ENCODE data around the gene DOCK2.

DOCK2 gene

DNA sequence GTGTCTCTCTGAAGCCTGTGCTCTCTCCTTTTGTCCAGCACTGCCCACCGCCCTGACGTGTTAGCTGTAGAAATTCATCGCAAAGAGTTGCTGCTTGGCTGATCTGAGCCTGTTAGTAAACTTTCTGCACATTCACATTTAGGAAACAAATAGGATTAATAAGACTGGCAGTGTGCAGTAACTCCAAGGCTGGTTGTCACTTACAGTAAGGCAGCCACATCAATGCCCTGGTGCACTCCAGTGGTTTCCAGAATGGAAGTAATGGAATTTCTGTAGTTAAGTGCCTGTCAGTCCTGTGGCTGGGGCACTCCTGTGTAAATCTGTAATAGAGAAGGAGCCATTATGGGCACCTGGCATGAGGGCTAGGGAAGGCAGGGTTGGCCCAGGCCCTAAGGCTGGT lies 70.6 kb downstream of the DOCK2 start:
- no peaks in the 10 kb centered on the region for H3K9me3 ChIP-seq (ENCODE audit: control insufficient read depth, insufficient read depth, low read length)
- no peak overlapping the region for H3K27ac ChIP-seq (ENCODE audit: low read depth, low read length)
- H3K27me3 ChIP-seq (ENCODE audit: control insufficient read depth, low read length) = no peaks in the 10 kb centered on the region
- peaks cover 5% of the 10 kb centered on the region; the same call in 1 of the 2 replicates for H3K4me1 ChIP-seq (ENCODE audit: control insufficient read depth, low read length)
- no peaks in the 10 kb centered on the region for H4K20me1 ChIP-seq (ENCODE audit: control insufficient read depth, insufficient read depth, low read depth, low read length)
- H3F3A ChIP-seq (ENCODE audit: control insufficient read depth, insufficient read depth) = no peaks in the 10 kb centered on the region
- H3K36me3 ChIP-seq (ENCODE audit: control insufficient read depth, low read length) = peaks cover 95% of the 10 kb centered on the region
- TF ChIP-seq, protein P1, sequence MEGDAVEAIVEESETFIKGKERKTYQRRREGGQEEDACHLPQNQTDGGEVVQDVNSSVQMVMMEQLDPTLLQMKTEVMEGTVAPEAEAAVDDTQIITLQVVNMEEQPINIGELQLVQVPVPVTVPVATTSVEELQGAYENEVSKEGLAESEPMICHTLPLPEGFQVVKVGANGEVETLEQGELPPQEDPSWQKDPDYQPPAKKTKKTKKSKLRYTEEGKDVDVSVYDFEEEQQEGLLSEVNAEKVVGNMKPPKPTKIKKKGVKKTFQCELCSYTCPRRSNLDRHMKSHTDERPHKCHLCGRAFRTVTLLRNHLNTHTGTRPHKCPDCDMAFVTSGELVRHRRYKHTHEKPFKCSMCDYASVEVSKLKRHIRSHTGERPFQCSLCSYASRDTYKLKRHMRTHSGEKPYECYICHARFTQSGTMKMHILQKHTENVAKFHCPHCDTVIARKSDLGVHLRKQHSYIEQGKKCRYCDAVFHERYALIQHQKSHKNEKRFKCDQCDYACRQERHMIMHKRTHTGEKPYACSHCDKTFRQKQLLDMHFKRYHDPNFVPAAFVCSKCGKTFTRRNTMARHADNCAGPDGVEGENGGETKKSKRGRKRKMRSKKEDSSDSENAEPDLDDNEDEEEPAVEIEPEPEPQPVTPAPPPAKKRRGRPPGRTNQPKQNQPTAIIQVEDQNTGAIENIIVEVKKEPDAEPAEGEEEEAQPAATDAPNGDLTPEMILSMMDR (IDR thresholded peaks at IDR 0.05; ENCODE audit: low read depth, low read length, poor library complexity, severe bottlenecking) = no peak
- TF ChIP-seq EZH2phosphoT487 (IDR thresholded peaks at IDR 0.05; ENCODE audit: borderline replicate concordance, low read length) = no peak
- no peaks in the 10 kb centered on the region for H3K79me2 ChIP-seq (ENCODE audit: control insufficient read depth, low read length)
- no peak overlapping the region for H3K4me3 ChIP-seq (ENCODE audit: low read length)
- no peak overlapping the region for H3K4me2 ChIP-seq (ENCODE audit: low read length)
- H3K9me2 ChIP-seq (replicated peaks; ENCODE audit: control insufficient read depth, low read length) = no peaks in the 10 kb centered on the region

GRCh38 chr5:169710675-169711074 lies 73.6 kb downstream of the DOCK2 start:
- Histone ChIP-seq H3K9me3 (ENCODE audit: control insufficient read depth, insufficient read depth, low read length) (no peaks in the 10 kb centered on the region), H3K4me3 (ENCODE audit: low read length) (no peak overlapping the region), H3K27me3 (ENCODE audit: control insufficient read depth, low read length) (no peaks in the 10 kb centered on the region), H3K9me2 (replicated peaks; ENCODE audit: control insufficient read depth, low read length) (no peaks in the 10 kb centered on the region), H3K4me2 (ENCODE audit: low read length) (no peak overlapping the region), H3F3A (ENCODE audit: control insufficient read depth, insufficient read depth) (no peaks in the 10 kb centered on the region), H3K27ac (ENCODE audit: low read depth, low read length) (no peak overlapping the region), H3K4me1 (ENCODE audit: control insufficient read depth, low read length) (no peaks in the 10 kb centered on the region), H4K20me1 (ENCODE audit: control insufficient read depth, insufficient read depth, low read depth, low read length) (no peaks in the 10 kb centered on the region), H3K36me3 (ENCODE audit: control insufficient read depth, low read length) (peaks cover 96% of the 10 kb centered on the region), H3K79me2 (ENCODE audit: control insufficient read depth, low read length) (no peaks in the 10 kb centered on the region)
- TF ChIP-seq, protein P1 (IDR thresholded peaks at IDR 0.05; ENCODE audit: low read depth, low read length, poor library complexity, severe bottlenecking) = no peak
- TF ChIP-seq EZH2phosphoT487 (IDR thresholded peaks at IDR 0.05; ENCODE audit: borderline replicate concordance, low read length) = no peak

- Histone ChIP-seq H3K4me3 (ENCODE audit: low read length) (no peak overlapping the region), H3F3A (ENCODE audit: control insufficient read depth, insufficient read depth) (no peaks in the 10 kb centered on the region), H3K9me3 (ENCODE audit: control insufficient read depth, insufficient read depth, low read length) (no peaks in the 10 kb centered on the region), H3K27ac (ENCODE audit: low read depth, low read length) (no peak overlapping the region), H4K20me1 (ENCODE audit: control insufficient read depth, insufficient read depth, low read depth, low read length) (no peaks in the 10 kb centered on the region), H3K27me3 (ENCODE audit: control insufficient read depth, low read length) (no peaks in the 10 kb centered on the region), H3K4me1 (ENCODE audit: control insufficient read depth, low read length) (no peaks in the 10 kb centered on the region), H3K4me2 (ENCODE audit: low read length) (no peak overlapping the region), H3K79me2 (ENCODE audit: control insufficient read depth, low read length) (no peaks in the 10 kb centered on the region), H3K9me2 (replicated peaks; ENCODE audit: control insufficient read depth, low read length) (no peaks in the 10 kb centered on the region), H3K36me3 (ENCODE audit: control insufficient read depth, low read length) (peaks cover 96% of the 10 kb centered on the region)
- TF ChIP-seq, protein P1 (IDR thresholded peaks at IDR 0.05; ENCODE audit: low read depth, low read length, poor library complexity, severe bottlenecking) = no peak
- no peak for TF ChIP-seq EZH2phosphoT487 (IDR thresholded peaks at IDR 0.05; ENCODE audit: borderline replicate concordance, low read length)
These were observed 74.6 kb downstream of the DOCK2 start for GRCh38 chr5:169711551-169712225.

Measured in DOHH2 (cell line).